B cell (primary cell): ENCODE results near the gene ASB2. TPM values are rescaled to one million over a fixed set of nuclear protein-coding genes. Genes with fewer than 3 reads are reported as not detected.

Source experiments
- ATAC-seq: fragments of 200-7000 bp; cut with Tn5 transposase; one replicate; pipeline ENCODE4 v1.10.0; 2021; ENCODE audit warnings: low read depth, mild to moderate bottlenecking, moderate number of reproducible peaks, moderate library complexity
- CTCF ChIA-PET: fragments of 350-600 bp; sonication (Branson Sonifier 250); formaldehyde crosslinking; loops from one replicate; lab custom pipeline; 2021; ENCODE audit warnings: antibody characterized with exemption, inconsistent platforms; lab: Charles Lee
- POLR2A ChIA-PET: fragments of 350-600 bp; sonication (Branson Sonifier 250); formaldehyde crosslinking; loops from one replicate; lab custom pipeline; 2021; ENCODE audit warnings: antibody characterized with exemption; lab: Charles Lee
- DNase-seq: peaks from one replicate; pipeline ENCODE4 v3.0.0; 2013
- H2AFZ ChIP-seq: 2 replicates; pipeline ENCODE4 v1.6.1; 2012; ENCODE audit warnings: mild to moderate bottlenecking, low read depth, low read length; ENCODE audit not compliant: insufficient read depth, poor library complexity, severe bottlenecking
- H3K27ac ChIP-seq, 2 donors: 1 replicate in 1 of 2; 2 replicates in 1 of 2; pipeline ENCODE4 v1.5.1; 2012 to 2013; ENCODE audit warnings: low read length in 2 of 2, mild to moderate bottlenecking in 2 of 2, moderate library complexity in 1 of 2
- H3K27me3 ChIP-seq, 4 experiments: fragments of 200-600 bp in 1 of 4; sonication (generic) in 1 of 4; replicated peaks in 1 of 4; 1 replicate in 2 of 4; 2 replicates in 2 of 4; pipeline versions ENCODE4 v1.6.1 to v1.7.0; 2013 to 2016; ENCODE audit warnings: low read length in 3 of 4, mild to moderate bottlenecking in 2 of 4, mixed read lengths in 1 of 4, moderate library complexity in 1 of 4; ENCODE audit not compliant: insufficient read depth in 4 of 4, control insufficient read depth in 3 of 4; ENCODE audit errors: control extremely low read depth in 1 of 4
- H3K36me3 ChIP-seq, 2 experiments: replicated peaks in 1 of 2; 1 replicate in 1 of 2; 2 replicates in 1 of 2; pipeline versions ENCODE4 v1.6.1 to v1.7.1; 2013; ENCODE audit warnings: low read length in 1 of 2; ENCODE audit not compliant: insufficient read depth in 2 of 2, control insufficient read depth in 1 of 2; ENCODE audit errors: control extremely low read depth in 1 of 2, extremely low read depth in 1 of 2
- H3K4me1 ChIP-seq, 2 donors: fragments of 200-600 bp in 1 of 2; sonication (generic) in 1 of 2; 1 replicate in 1 of 2; 2 replicates in 1 of 2; pipeline versions ENCODE4 v1.5.1 to v1.6.1; 2013 to 2017; ENCODE audit warnings: low read length in 2 of 2; ENCODE audit not compliant: control insufficient read depth in 2 of 2, insufficient read depth in 2 of 2
- H3K4me2 ChIP-seq: replicated peaks from 2 replicates; pipeline ENCODE3; 2012; ENCODE audit warnings: mild to moderate bottlenecking, low read depth, low read length; ENCODE audit not compliant: poor library complexity, severe bottlenecking
- H3K4me3 ChIP-seq, 5 experiments: fragments of 200-600 bp in 1 of 5; sonication (generic) in 1 of 5; 1 replicate in 3 of 5; 2 replicates in 2 of 5; pipeline versions ENCODE4 v1.5.1 to v1.7.0; 2011 to 2016; ENCODE audit warnings: low read length in 4 of 5, mild to moderate bottlenecking in 4 of 5, low read depth in 2 of 5, control low read depth in 1 of 5, moderate library complexity in 1 of 5; ENCODE audit not compliant: insufficient read depth in 1 of 5; ENCODE audit errors: control extremely low read depth in 1 of 5, extremely low read depth in 1 of 5
- H3K79me2 ChIP-seq: fragments of 200-600 bp; sonication (generic); one replicate; pipeline ENCODE4 v1.6.0; 2016; ENCODE audit warnings: low read length; ENCODE audit not compliant: control insufficient read depth, insufficient read depth
- H3K9ac ChIP-seq: fragments of 200-600 bp; sonication (generic); 2 replicates; pipeline ENCODE4 v1.6.1; 2017; ENCODE audit warnings: mild to moderate bottlenecking, low read length, moderate library complexity
- H3K9me3 ChIP-seq, 3 donors: one replicate each; pipeline versions ENCODE4 v1.6.1 to v1.7.1; 2013; ENCODE audit warnings: low read length in 2 of 3; ENCODE audit not compliant: control insufficient read depth in 2 of 3, insufficient read depth in 1 of 3; ENCODE audit errors: control extremely low read depth in 1 of 3
- H4K20me1 ChIP-seq: 2 replicates; pipeline ENCODE4 v1.6.0; 2012; ENCODE audit warnings: mild to moderate bottlenecking, low read length; ENCODE audit not compliant: insufficient read depth, control insufficient read depth, poor library complexity, severe bottlenecking
- H3K27ac Mint-ChIP-seq: one replicate; pipeline ENCODE4 v1.8.0; 2021; ENCODE audit warnings: mixed read lengths
- H3K27me3 Mint-ChIP-seq: one replicate; pipeline ENCODE4 v1.8.0; 2021; ENCODE audit warnings: mixed read lengths
- H3K4me1 Mint-ChIP-seq: one replicate; pipeline ENCODE4 v1.8.0; 2021; ENCODE audit warnings: mixed read lengths
- H3K4me3 Mint-ChIP-seq: one replicate; pipeline ENCODE4 v1.8.0; 2021; ENCODE audit warnings: mixed read lengths
- H3K9me3 Mint-ChIP-seq: one replicate; pipeline ENCODE4 v1.8.0; 2022; ENCODE audit warnings: mixed read lengths; ENCODE audit not compliant: insufficient read depth
- EZH2 ChIP-seq: IDR thresholded peaks from 2 replicates; pipeline ENCODE4 v1.6.1; 2012; ENCODE audit warnings: borderline replicate concordance, low read depth, mild to moderate bottlenecking, moderate library complexity, low read length; ENCODE audit not compliant: insufficient read depth, poor library complexity, severe bottlenecking
- WGBS: methylation state at CpG from one replicate; pipeline ENCODE4 v1.1.5; 2013; ENCODE audit warnings: missing lambda C conversion rate; ENCODE audit not compliant: insufficient coverage; 5-methylcytosine and 5-hydroxymethylcytosine counted together
- intact Hi-C: fragments of 100-400 bp; cut with micrococcal nuclease; formaldehyde crosslinking; loops from one replicate; pipeline ENCODE4 v1.10.0; 2022
- polyA plus RNA-seq: library from polyadenylated mRNA; depleted of rRNA; stranded (reverse); fragments of >200 nt; gene quantifications from 2 replicates; pipeline ENCODE4 v1.2.3, GENCODE V29; 2012
- total RNA-seq, 2 donors: library from RNA; stranded (reverse); fragments of 120-200 nt in 1 of 2; gene quantifications; 1 replicate in 1 of 2; 2 replicates in 1 of 2; pipeline versions ENCODE4 v1.2.3 to v1.2.4, GENCODE V29; 2013 to 2022
- TF ChIP-seq, protein P1 (sequence below): fragments of 200-600 bp; IDR thresholded peaks from one replicate; pipeline ENCODE4 v1.8.0; 2022; ENCODE audit warnings: antibody characterized with exemption, mild to moderate bottlenecking

Gene ASB2
- total and polyA plus RNA-seq, 2 donors (not counting 1 experiment from before 2014, with no cell fraction given): 1.5 to 2.7 TPM

GRCh38 chr14:93955850-93956481, 20.4 kb downstream of the ASB2 start:
- no peaks in the 10 kb centered on the region for H4K20me1 ChIP-seq
- WGBS: 75% methylated on average over 3 of the region's 8 CpGs
- ChIA-PET CTCF (interaction anchor here (0.8 to 37.7 kb wide), 4 partner anchors 13 to 45 kb away, joined by 3 to 1036 read pairs (median 64); no protein-coding TSS in a partner anchor), POLR2A (interaction anchor here (0.7 to 1.5 kb wide), 3 partner anchors 8 to 12 kb away, joined by 3 to 8 read pairs (median 4); no protein-coding TSS in a partner anchor)
- no peaks in the 10 kb centered on the region for H3K36me3 ChIP-seq
- TF ChIP-seq EZH2: no peak
- TF ChIP-seq, protein P1, sequence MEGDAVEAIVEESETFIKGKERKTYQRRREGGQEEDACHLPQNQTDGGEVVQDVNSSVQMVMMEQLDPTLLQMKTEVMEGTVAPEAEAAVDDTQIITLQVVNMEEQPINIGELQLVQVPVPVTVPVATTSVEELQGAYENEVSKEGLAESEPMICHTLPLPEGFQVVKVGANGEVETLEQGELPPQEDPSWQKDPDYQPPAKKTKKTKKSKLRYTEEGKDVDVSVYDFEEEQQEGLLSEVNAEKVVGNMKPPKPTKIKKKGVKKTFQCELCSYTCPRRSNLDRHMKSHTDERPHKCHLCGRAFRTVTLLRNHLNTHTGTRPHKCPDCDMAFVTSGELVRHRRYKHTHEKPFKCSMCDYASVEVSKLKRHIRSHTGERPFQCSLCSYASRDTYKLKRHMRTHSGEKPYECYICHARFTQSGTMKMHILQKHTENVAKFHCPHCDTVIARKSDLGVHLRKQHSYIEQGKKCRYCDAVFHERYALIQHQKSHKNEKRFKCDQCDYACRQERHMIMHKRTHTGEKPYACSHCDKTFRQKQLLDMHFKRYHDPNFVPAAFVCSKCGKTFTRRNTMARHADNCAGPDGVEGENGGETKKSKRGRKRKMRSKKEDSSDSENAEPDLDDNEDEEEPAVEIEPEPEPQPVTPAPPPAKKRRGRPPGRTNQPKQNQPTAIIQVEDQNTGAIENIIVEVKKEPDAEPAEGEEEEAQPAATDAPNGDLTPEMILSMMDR: no peak
- Mint-ChIP-seq H3K4me1 (peaks cover 74% of the 10 kb centered on the region), H3K27me3 (no peaks in the 10 kb centered on the region), H3K4me3 (peak overlapping the region; percentile 71), H3K27ac (peak overlapping the region; percentile 26), H3K9me3 (no peaks in the 10 kb centered on the region)
- ATAC-seq (no peak), DNase-seq (no peak)
- H3K9ac ChIP-seq: peak overlapping the region; percentile 51
- H3K4me2 ChIP-seq: peak overlapping the region; percentile 89
- H3K27ac ChIP-seq: peak overlapping the region; percentile 53 to 72
- H3K4me1 ChIP-seq: peaks cover 71 to 80% of the 10 kb centered on the region in 2 donors
- peak overlapping the region; percentile 72 for H2AFZ ChIP-seq
- peak overlapping the region in 4 of 5 experiments; percentile 16 to 55 (median 42) for H3K4me3 ChIP-seq
- intact Hi-C loops: loop anchor here (2.0 to 5.0 kb wide), 2 partner anchors 15 to 176 kb away; no protein-coding TSS in a partner anchor
- H3K27me3 ChIP-seq: no peaks in the 10 kb centered on the region
- peaks cover 10% of the 10 kb centered on the region for H3K79me2 ChIP-seq
- no peaks in the 10 kb centered on the region for H3K9me3 ChIP-seq
